Natural killer cell treated with Interleukin-12 subunit alpha and Interleukin-12 subunit beta and Interleukin-15 and Interleukin-18, amount 100 ng/mL, for 72 hours (primary cell): Measurements from ENCODE around the gene MICAL3. TPM values are rescaled to one million over a fixed set of nuclear protein-coding genes. Genes with fewer than 3 reads are reported as not detected.
A peak's percentile ranks its signal among the peaks of the same experiment; 100 is the strongest.
"Not testable (repeated sequence)": the region's sequence is repeated elsewhere in the genome, so short reads cannot be mapped to it uniquely, and the experiment has no call there.

Source experiments
- ATAC-seq, 2 donors: fragments of 150-1000 bp; cut with Tn5 transposase in 1 of 2; sonication (Bioruptor Pico), chemical (Tn5 transposase) in 1 of 2; 2 replicates each; pipeline ENCODE4 v1.10.0; 2021
- DNase-seq: peaks from one replicate; pipeline ENCODE4 v3.0.0; 2022; ENCODE audit warnings: low spot score
- H3K27ac Mint-ChIP-seq, 2 donors: 1 replicate in 1 of 2; 2 replicates in 1 of 2; pipeline ENCODE4 v1.8.0; 2022; ENCODE audit warnings: mixed read lengths in 2 of 2, mild to moderate bottlenecking in 1 of 2, moderate library complexity in 1 of 2
- H3K27me3 Mint-ChIP-seq, 2 donors: 1 replicate in 1 of 2; 2 replicates in 1 of 2; pipeline ENCODE4 v1.8.0; 2022; ENCODE audit warnings: mixed read lengths in 2 of 2
- H3K36me3 Mint-ChIP-seq: one replicate; pipeline ENCODE4 v1.8.0; 2022; ENCODE audit warnings: mixed read lengths
- H3K4me1 Mint-ChIP-seq, 2 donors: 1 replicate in 1 of 2; 2 replicates in 1 of 2; pipeline ENCODE4 v1.8.0; 2022; ENCODE audit warnings: low read depth in 2 of 2, mixed read lengths in 2 of 2, mild to moderate bottlenecking in 1 of 2
- H3K4me3 Mint-ChIP-seq: one replicate; pipeline ENCODE4 v1.8.0; 2022; ENCODE audit warnings: mixed read lengths
- H3K9me3 Mint-ChIP-seq: 2 replicates; pipeline ENCODE4 v1.8.0; 2022; ENCODE audit warnings: mixed read lengths
- total RNA-seq, 2 donors: library from RNA; stranded (reverse); gene quantifications; one replicate each; pipeline ENCODE4 v1.2.3, GENCODE V29; 2022

Gene MICAL3
- total RNA-seq, 2 donors from 2014 or later, result 52.7 to 62.1 TPM

DNA sequence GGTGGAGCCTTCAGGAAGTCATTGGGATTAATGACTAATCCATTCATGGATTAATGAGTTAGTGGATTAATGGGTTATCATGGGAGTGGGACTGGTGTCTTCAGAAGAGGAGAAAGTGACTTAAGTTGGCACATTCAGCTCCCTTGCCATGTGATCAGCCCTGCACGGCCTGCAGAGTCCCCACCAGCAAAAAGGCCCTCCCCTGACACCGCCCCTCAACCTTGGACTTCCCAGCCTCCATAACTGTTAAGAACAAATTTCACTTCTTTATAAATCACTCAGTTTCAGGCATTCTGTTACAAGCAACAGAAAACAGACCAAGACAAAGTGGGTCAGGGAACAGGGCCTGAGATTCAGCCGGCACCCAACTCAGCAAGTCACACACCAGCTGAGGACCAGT is 85.3 kb downstream of the MICAL3 start:
- no peaks in the 10 kb centered on the region for H3K9me3 Mint-ChIP-seq
- ATAC-seq (no peak), DNase-seq (no peak)
- no peak overlapping the region for H3K27ac Mint-ChIP-seq
- H3K27me3 Mint-ChIP-seq, result no peaks in the 10 kb centered on the region
- no peaks in the 10 kb centered on the region for H3K36me3 Mint-ChIP-seq
- no peak overlapping the region for H3K4me3 Mint-ChIP-seq
- H3K4me1 Mint-ChIP-seq, result peaks cover 10 to 27% of the 10 kb centered on the region in 2 donors

DNA sequence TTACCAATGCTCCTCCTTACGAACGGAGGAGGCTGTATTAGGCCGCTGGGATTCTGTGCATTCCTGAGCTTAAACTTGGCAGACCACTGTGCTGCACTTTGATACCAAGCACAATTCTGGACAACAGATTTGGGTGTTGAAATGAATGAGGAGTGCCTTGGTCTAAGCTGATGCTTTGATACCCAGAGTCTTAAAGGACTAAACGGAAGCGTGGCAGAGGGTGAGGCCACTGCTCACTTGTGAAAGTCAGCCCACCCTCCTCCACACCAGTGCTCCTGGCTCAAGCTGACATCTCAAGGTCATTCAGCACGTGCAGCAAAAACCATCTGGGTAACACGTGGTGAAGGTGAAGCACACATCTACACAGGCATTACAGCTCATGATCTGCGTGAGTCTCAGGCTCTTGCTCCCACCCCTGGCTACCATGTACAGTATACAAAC is 85.9 kb downstream of the MICAL3 start:
- Mint-ChIP-seq H3K4me3 (no peak overlapping the region), H3K36me3 (no peaks in the 10 kb centered on the region), H3K9me3 (no peaks in the 10 kb centered on the region), H3K27me3 (no peaks in the 10 kb centered on the region), H3K4me1 (peaks cover 16 to 30% of the 10 kb centered on the region in 2 donors), H3K27ac (no peak overlapping the region)
- ATAC-seq (no peak), DNase-seq (no peak)

GRCh38 chr22:17932457-17932856 is 91.9 kb downstream of the MICAL3 start:
- not testable (repeated sequence) for H3K4me3 Mint-ChIP-seq, H3K27ac Mint-ChIP-seq, H3K27me3 Mint-ChIP-seq, H3K9me3 Mint-ChIP-seq, DNase-seq, H3K36me3 Mint-ChIP-seq, ATAC-seq
- peaks cover 31 to 38% of the 10 kb centered on the region in 2 donors for H3K4me1 Mint-ChIP-seq

GRCh38 chr22:17931400-17931825 is 92.9 kb downstream of the MICAL3 start:
- H3K4me1 Mint-ChIP-seq, result peaks cover 41 to 44% of the 10 kb centered on the region in 2 donors
- DNase-seq (no peak), ATAC-seq (no peak)
- H3K27ac Mint-ChIP-seq, result no peak overlapping the region
- H3K9me3 Mint-ChIP-seq, result no peaks in the 10 kb centered on the region
- H3K36me3 Mint-ChIP-seq, result no peaks in the 10 kb centered on the region
- H3K27me3 Mint-ChIP-seq, result no peaks in the 10 kb centered on the region
- H3K4me3 Mint-ChIP-seq, result no peak overlapping the region

DNA sequence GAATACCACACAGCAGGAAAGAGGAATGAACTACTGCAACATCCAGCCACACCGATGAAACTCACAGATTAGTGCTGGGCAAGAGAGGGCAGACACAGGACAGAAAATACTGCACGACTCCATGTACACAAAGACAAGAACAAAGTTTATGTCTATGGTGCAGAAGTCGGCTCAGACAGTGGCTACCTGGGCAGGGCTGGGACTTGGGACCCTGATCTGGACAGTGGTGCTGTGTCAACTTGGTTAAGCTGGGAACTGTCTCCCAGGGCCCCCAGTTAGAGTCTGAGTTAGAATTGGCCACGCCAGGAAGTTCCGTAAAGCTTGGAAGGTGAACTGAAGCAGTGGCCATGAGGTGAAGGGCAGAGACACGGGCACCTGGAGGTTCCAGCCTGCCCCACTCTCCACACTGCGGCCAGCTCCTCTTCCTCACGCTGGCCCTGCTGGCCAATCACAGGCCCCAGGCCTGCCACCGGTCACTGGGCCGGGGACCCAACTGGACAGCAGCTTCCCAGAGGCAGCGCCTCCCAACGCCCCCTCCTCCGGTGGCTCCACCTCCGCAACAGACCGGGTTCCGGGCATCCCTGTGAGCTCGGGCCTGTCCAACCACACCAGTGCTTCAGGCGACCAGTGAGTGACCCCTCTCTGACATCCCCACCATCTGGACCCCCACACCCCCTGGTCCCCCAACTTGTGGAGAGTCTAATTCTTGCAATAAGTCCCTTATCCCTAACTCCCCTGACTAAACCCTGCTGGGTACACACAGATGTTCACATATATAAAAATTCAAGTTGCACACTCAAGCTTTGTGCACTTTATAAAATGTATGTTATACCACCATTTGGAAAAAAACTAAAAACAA is 93.7 kb downstream of the MICAL3 start:
- H3K4me3 Mint-ChIP-seq, result no peak overlapping the region
- no peak overlapping the region for H3K27ac Mint-ChIP-seq
- no peaks in the 10 kb centered on the region for H3K36me3 Mint-ChIP-seq
- H3K27me3 Mint-ChIP-seq, result no peaks in the 10 kb centered on the region
- DNase-seq (no peak), ATAC-seq (no peak)
- peaks cover 42 to 43% of the 10 kb centered on the region in 2 donors for H3K4me1 Mint-ChIP-seq
- no peaks in the 10 kb centered on the region for H3K9me3 Mint-ChIP-seq

DNA sequence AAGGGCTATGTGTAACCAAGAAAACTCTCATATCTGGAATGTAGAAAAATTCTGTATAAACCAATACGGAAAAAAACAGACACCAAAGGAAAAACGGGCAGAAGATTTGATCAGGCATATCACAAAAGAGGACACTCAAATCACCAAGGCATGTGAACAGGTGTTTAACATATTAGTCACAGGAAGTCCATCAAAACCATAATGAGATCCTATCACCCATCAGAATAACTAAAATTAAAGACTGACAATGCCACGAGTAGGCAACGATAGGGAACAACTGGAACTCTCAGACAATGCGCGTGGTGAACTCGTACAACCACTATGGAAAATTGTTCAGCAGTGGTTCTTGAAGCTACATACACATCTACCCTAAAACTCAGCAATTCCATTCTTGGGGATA is 94.5 kb downstream of the MICAL3 start:
- H3K27ac Mint-ChIP-seq, result no peak overlapping the region
- H3K27me3 Mint-ChIP-seq, result no peaks in the 10 kb centered on the region
- H3K4me3 Mint-ChIP-seq, result no peak overlapping the region
- ATAC-seq, result no peak
- H3K36me3 Mint-ChIP-seq, result no peaks in the 10 kb centered on the region
- H3K9me3 Mint-ChIP-seq, result no peaks in the 10 kb centered on the region
- peaks cover 41 to 42% of the 10 kb centered on the region in 2 donors for H3K4me1 Mint-ChIP-seq
- no peak for DNase-seq

- Mint-ChIP-seq H3K4me1 (peaks cover 32 to 34% of the 10 kb centered on the region in 2 donors), H3K36me3 (no peaks in the 10 kb centered on the region), H3K4me3 (no peak overlapping the region), H3K27ac (no peak overlapping the region), H3K9me3 (no peaks in the 10 kb centered on the region), H3K27me3 (no peaks in the 10 kb centered on the region)
- DNase-seq, result no peak
- no peak for ATAC-seq
These were observed 96.0 kb downstream of the MICAL3 start for GRCh38 chr22:17928391-17928790.

GRCh38 chr22:17927062-17927461 is 97.3 kb downstream of the MICAL3 start:
- peaks cover 27% of the 10 kb centered on the region in 2 donors for H3K4me1 Mint-ChIP-seq
- no peak overlapping the region for H3K4me3 Mint-ChIP-seq
- no peak for ATAC-seq
- H3K27me3 Mint-ChIP-seq, result no peaks in the 10 kb centered on the region
- DNase-seq, result no peak
- H3K36me3 Mint-ChIP-seq, result no peaks in the 10 kb centered on the region
- no peaks in the 10 kb centered on the region for H3K9me3 Mint-ChIP-seq
- H3K27ac Mint-ChIP-seq, result peak overlapping the region in 1 of 2 donors; percentile 17

GRCh38 chr22:17926516-17926915 is 97.8 kb downstream of the MICAL3 start:
- Mint-ChIP-seq H3K4me1 (peaks cover 23 to 28% of the 10 kb centered on the region in 2 donors), H3K9me3 (no peaks in the 10 kb centered on the region), H3K36me3 (no peaks in the 10 kb centered on the region), H3K27ac (no peak overlapping the region), H3K4me3 (no peak overlapping the region), H3K27me3 (no peaks in the 10 kb centered on the region)
- DNase-seq, result no peak
- no peak for ATAC-seq

GRCh38 chr22:17925431-17925841 is 98.9 kb downstream of the MICAL3 start:
- Mint-ChIP-seq H3K4me1 (peaks cover 31 to 39% of the 10 kb centered on the region in 2 donors), H3K4me3 (no peak overlapping the region), H3K27ac (no peak overlapping the region), H3K9me3 (no peaks in the 10 kb centered on the region), H3K36me3 (no peaks in the 10 kb centered on the region), H3K27me3 (no peaks in the 10 kb centered on the region)
- no peak for ATAC-seq
- DNase-seq, result no peak

DNA sequence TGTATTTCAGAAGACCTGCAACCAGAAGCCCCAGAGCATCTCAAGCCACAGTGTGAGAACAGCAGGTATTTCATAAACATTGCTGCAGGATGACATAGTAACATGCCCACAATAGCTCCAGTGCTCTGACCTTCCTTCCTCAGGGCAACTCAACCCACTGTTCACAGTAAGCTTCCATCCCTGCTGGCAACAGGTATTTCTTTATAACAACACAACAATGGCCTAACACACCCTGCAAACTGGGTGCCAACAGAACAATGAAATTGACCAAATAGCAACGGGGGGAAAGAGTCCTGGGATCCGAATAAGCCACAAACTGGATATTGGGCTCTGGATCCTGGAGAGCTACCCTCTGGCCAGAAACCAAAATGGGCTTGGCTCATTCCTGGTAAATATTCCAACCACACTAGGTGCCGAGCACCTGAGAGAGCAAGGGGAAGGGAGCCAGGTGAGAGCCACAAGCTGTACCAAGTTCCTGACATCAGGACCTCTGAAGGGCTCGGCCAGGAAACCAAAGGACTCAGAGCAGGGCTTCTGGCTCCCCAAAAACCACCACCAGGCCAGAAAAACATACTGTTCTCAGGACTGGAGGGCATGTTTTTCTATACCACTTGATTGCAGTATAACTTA is 99.5 kb downstream of the MICAL3 start:
- H3K27ac Mint-ChIP-seq, result no peak overlapping the region
- no peak overlapping the region for H3K4me3 Mint-ChIP-seq
- no peak for DNase-seq

DNA sequence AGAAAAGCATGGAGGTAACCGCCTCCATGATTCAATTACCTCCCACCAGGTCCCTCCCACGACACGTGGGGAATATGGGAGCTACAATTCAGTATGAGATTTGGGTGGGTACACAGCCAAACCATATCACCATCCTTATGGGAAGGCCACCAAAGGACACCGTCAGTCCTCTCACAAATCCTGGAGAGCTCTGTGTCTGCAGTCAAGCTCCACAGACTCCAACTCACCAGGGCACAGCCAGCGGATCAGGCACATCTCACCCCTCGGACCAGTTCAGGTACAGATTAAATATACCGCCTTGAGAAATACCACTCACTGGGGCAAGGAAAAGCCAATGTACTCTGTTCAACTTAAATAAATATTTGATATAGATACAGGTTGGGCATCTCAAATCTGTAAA is 100.3 kb downstream of the MICAL3 start:
- H3K27ac Mint-ChIP-seq, result no peak overlapping the region
- DNase-seq, result no peak
- no peaks in the 10 kb centered on the region for H3K27me3 Mint-ChIP-seq
- peaks cover 29 to 36% of the 10 kb centered on the region in 2 donors for H3K4me1 Mint-ChIP-seq
- H3K9me3 Mint-ChIP-seq, result no peaks in the 10 kb centered on the region
- no peak overlapping the region for H3K4me3 Mint-ChIP-seq
- ATAC-seq, result no peak
- H3K36me3 Mint-ChIP-seq, result no peaks in the 10 kb centered on the region

More for the DNA sequence above, 99.5 kb downstream of the MICAL3 start:
- ATAC-seq, result no peak
- Mint-ChIP-seq H3K27me3 (no peaks in the 10 kb centered on the region), H3K4me1 (peaks cover 29 to 37% of the 10 kb centered on the region in 2 donors), H3K36me3 (no peaks in the 10 kb centered on the region), H3K9me3 (no peaks in the 10 kb centered on the region)

GRCh38 chr22:17922925-17923903 is 101.1 kb downstream of the MICAL3 start:
- Mint-ChIP-seq H3K27me3 (no peaks in the 10 kb centered on the region), H3K36me3 (no peaks in the 10 kb centered on the region), H3K4me3 (no peak overlapping the region), H3K27ac (no peak overlapping the region), H3K9me3 (no peaks in the 10 kb centered on the region), H3K4me1 (peaks cover 29 to 36% of the 10 kb centered on the region in 2 donors)
- ATAC-seq (no peak), DNase-seq (no peak)
